ENCODE data around the gene DDI2.

GRCh38 chr1:15583016-15583706 lies 34.1 kb upstream of the DDI2 start:
- no peak for TF ChIP-seq CTCF (conservative IDR thresholded peaks at IDR 0.05 in 1 of 2, IDR thresholded peaks at IDR 0.05 in 1 of 2; ENCODE audit: extremely low read depth in 1 of 2, insufficient read depth in 1 of 2, low read depth in 1 of 2, low read length in 2 of 2)
- TF ChIP-seq EZH2 (IDR thresholded peaks at IDR 0.05; ENCODE audit: borderline replicate concordance, low read length), result no peak

All from mammary epithelial cell (primary cell).